ENCODE data around the gene HIGD2A.

The HIGD2A gene

DNA sequence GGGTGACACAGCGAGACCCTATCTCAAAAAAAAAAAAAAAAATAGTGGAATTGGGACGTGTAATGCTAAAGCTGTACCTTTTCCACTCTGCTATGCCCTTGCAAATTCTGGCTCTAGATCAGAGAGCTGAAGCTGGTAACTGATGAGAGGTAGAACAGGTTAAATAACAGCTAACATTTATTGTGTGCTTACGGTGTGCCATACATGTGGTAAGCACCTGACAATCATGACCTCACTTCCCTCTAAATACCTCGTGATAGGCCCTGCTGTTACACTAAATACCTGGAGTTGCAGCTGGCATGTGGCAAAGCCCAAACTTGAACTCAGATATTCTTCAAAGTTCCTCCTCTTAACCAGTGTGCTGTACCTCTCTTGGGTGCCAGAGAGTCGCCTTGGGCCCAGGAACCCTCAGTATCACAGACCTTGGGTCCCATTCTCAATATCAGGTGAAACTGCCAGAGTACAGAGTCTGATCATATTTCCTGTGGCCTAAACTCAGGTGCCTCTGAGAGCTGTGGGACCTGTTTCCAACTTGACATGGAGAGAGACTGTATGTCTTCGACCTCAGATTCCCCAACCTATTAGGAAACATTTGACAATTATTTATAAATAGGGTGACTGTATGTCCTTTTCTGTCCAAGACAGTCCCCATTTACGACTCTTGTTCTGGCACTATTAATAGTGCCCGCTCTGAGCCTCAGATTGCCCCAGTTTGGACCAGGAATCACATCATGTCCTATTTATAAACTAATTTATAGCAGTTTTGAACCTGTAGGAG, 18.4 kb upstream of the HIGD2A start:
- no peak for DNase-seq (ENCODE audit: low read depth, low spot score)

DNA sequence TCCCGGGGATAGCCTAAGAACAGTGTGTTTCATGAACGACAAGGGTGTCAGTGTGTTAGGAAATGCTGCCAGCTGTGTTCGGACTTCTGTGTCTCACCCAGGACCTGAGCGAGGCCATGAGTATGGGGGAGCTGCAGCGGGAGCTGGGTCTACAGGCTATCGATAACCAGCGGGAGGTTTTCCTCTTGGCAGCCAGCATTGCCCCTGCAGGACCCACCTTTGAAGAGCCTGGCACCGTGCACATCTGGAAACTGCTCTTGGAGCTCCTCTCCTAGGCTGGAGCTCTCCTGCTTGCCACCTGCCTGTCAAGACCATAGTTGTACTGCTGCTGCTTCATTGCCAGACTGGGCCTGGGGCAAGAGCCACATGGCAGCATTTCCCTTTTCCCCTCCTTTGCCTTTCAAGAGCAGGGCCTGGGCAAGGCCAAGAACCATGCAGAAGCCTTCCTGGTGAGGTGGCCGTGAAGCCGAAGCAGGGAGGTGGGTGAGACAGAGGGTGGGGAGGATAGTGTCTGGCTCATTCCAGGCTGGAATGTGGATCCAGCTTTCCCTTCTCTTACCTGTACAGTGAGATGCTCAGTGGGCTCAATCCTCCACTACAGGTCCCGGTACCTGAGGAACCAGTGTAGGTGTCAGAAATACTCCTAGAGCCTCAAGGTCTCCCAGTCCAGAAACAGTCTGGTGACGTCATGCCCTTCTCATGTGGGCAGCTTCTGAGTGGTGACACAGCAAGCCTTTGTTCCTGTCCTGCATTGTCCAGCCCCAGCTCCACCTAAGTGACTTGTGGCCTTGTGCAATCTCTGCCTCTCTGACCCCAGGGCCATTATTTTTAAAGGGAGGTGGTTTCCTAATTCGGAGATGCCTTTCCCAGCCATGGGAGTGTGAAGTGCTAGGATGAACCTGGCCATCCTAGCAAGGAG, 16.7 kb upstream of the HIGD2A start:
- DNase-seq (ENCODE audit: low read depth, low spot score) = no peak

DNA sequence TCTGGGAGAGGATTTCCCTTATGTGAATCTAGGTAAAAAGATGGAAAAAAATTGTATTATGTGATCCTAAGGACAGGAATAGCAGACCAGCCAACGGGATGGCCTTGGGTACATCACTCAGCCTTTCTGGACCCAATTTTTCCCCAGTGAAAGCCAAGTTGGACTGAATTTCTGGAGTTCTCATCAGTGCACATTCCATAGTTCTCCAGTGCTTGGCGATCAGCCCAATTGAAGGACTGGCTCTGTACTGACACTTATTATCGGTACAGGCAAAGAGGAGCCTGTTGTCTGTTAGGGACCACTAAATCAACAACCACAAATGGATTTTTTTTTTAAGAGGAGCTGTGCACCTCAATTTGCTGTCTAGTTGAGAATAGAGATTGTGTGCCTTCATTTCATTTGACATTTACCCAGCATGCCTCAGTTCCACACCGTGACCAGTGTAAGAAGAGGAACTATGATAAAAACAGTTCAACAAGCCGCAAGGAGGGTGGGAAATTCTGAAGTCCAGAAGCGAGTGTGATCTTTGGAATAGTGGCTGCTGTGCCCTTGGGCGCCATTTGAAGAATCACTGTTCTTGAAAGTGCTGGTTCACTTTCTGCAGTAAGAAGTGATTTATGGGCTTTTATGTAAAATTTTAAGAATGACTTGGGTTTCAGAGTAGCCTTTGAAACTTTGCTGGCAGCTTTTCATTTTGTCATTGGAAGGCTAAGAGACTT, 15.3 kb upstream of the HIGD2A start:
- no peak for DNase-seq (ENCODE audit: low read depth, low spot score)

DNA sequence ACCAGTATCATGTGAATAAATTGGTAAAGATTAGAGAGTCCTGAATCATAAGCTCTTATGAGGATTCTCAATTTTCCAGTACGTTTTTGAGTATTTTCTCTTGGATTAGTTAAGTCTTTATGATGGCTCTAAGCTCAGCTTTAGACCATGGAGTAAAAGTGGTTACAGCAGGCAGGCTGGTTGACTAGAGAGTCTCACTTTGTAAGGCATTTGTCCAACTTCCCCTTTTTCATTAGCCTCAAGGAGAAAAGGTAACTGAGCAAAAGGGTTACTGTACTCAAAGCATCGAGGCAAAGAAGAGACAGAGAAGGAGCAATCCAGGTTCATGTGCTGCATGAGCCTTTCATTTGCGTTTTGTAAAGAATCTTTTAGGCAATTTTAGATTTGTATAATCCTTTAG, 8.7 kb upstream of the HIGD2A start:
- no peak for DNase-seq (ENCODE audit: low read depth, low spot score)

DNA sequence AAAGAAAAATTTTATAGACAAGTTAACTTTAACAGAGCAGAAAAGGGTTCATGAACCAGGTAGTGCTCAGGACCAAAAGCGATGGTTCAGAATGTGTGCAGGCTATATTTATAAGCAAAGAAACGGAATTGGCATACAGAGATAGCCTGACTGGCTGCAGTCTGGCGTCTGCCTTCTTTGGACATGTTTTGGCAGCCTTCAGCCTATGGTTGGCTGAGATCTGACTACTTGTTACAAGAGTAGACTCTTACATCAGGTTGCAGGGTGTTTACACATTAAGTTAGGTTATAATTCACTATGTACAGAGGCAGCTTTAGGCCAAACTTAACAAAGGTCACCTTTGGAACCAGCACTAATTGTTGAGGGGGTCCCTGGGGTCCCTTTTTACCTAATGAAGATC, 7.1 kb upstream of the HIGD2A start:
- DNase-seq (ENCODE audit: low read depth, low spot score) = no peak

DNA sequence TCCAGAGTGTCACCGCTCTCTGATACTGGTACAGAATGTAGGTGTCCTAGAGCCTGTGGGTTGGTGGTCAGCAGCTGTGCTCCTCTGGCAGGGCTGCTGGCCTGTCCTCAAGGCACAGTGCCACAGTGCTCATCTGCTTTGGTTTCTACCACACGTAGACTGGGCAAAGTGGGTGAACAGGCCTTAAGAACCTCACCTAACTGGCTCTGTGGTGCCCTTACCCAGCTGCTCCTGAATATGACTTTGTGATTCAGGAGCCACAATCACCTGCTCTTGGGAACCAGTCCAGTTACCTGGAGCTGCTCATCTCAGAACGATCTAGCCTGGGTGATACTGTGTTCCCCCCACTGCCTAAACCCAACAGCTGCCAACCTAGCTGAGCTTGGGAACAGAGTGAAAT, 6.6 kb upstream of the HIGD2A start:
- no peak for DNase-seq (ENCODE audit: low read depth, low spot score)

DNA sequence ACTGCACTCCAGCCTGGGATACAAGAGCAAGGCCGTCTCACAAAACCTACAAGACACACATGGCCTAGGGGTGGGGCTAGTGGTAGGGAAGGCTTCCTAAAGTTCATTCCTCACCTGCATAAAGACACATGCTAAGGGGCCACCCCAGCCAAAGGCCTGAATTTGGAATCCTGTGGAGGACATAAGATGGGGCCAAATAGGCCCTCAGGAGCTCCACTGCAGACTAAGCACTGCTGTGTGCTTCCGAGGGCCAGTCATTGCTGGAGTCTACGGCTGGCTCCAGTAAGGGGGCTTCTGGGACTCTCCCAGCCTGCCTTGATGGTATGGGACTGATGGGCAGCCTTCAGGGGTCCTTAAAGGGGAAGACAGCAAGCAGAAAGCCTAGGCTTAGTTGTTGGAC, 5.8 kb upstream of the HIGD2A start:
- no peak for DNase-seq (ENCODE audit: low read depth, low spot score)

DNA sequence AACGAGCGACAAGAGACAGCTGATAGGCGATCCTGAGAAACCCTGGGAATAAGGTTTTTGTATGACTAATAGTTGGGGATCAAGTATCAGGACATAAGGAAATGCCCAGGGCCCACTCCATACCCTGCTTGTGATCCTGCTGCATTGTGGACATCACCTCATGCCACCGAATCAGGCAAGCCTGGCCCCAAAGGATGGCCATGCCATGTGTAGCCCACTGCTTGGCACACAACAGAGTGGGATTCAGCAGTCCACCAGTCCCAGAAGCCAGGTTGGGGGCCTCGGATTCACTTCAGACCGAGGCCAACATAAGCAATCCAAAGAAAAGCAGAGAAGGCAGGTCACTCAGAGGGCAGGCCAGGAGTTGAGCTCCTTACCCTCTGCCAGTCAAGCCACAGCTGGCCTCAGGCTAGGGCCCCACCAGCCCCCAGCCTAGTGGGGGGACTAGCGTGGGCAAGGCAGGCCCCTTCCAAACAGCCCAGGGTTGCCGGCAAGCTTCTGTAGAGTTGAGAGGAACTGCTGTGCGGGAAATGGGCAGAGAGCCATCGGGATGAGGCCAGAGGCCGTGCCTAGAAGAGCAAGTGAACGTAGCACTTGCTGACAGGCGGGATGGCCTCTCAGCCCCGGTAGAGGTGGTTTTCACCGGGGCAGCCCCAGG, 5.2 kb upstream of the HIGD2A start:
- no peak for DNase-seq (ENCODE audit: low read depth, low spot score)

DNA sequence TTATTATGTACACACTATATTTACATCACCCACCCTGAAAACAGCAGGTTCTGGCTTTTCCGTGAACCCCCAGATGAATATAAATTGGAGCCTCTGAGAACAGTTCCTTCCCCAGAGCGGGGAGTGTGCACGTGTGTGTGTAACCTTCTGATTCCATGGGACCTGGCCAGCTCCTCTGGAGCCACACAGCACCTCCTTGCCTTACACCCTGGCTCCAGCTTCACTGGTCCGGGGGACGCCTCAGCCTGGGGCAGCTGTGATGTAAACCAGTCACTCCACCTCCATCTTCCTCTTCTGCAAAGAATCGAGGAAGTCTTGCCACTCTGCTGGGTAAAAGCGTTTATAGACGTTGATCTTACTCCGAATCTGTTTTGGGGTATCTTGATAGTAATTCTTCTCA, 4.6 kb upstream of the HIGD2A start:
- DNase-seq (ENCODE audit: low read depth, low spot score) = no peak

DNA sequence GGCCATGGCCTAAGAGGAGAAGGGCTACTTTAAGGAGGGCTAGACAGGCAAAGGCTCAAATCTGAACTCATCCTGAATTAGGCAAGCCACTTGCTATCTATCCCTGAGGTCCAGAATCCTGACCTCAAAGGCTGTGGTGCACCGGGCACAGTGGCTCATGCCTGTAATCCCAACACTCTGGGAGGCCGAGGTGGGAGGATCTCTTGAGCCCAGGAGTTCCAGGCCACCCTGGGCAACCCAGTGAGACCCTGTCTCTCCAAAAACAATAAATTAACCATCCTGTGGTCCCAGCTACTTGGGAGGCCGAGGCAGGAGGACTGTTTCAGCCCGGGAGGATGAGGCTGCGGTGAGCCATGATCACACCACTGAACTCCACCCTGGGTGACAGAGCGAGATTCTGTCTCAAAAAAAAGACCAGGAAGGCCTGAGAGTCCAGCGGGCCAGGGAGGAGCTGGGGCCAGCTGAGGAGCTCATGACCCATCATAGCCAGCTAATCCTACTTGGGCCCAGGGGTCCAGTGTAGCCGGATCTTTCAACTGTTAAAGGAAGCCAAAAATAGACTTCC, 4.1 kb upstream of the HIGD2A start:
- DNase-seq (ENCODE audit: low read depth, low spot score) = no peak

DNA sequence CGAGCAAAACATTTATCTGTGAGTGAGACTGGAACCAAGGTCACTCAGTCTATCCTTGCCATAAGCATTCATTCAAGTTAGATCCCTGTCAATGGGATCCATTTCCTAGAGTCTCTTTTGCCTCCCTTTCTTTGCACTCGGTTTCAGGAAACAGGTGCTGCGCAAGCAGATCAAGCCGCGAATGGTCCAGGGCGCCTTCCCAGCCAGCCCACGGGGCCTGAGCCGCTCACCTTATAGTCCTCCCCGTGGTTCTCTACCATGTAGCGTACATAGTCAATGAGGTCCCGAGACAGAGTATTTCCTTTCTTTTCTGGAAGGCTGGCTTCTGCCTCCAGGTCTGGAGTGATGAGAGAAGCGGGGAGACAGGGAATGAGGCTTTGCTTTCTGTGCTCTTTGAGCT, 3.6 kb upstream of the HIGD2A start:
- DNase-seq (ENCODE audit: low read depth, low spot score) = no peak

DNA sequence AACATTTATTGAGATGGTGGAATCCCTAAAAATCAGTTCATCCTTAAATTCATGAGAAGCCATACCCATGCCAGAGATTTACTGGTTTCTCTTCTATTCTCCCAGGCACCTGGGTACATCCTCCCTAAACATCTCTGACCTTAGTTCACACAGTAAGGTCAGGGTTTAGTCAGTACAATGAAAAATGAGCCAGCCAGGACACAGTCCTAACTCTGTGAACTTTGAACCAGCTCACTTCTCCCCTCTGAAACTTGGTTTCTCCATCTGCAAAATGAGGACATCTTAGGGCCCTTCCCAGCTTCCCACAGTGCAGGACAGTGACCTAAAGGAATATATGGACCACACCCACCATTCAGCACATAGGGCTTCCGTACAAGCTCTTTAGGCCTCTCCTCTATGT, 2.1 kb upstream of the HIGD2A start:
- no peak for DNase-seq (ENCODE audit: low read depth, low spot score)

DNA sequence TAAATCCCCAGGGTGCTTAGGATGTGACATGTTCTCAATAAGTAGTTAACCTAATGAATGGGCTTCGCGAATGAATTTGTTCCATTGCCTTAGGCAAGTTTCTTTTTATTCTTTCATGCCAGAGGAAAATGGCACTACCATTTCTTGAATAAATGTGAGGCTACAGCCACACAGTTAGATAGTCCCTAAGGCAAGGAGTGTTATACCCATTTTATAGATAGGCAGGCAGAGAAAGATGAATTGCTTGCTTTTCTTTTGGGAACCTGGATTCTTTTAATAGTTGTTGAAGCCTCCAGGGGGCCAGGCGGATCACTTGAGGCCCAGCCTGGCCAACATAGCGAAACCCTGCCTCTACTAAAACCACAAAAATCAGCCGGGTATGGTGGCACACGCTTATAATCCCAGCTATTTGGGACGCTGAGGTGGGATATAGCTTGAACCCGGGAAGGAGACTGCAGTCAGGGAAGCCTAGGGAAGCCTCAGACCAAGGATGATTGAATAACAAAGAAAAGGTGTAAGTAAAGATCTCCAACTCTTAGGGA, 1.1 kb upstream of the HIGD2A start:
- no peak for DNase-seq (ENCODE audit: low read depth, low spot score)

DNA sequence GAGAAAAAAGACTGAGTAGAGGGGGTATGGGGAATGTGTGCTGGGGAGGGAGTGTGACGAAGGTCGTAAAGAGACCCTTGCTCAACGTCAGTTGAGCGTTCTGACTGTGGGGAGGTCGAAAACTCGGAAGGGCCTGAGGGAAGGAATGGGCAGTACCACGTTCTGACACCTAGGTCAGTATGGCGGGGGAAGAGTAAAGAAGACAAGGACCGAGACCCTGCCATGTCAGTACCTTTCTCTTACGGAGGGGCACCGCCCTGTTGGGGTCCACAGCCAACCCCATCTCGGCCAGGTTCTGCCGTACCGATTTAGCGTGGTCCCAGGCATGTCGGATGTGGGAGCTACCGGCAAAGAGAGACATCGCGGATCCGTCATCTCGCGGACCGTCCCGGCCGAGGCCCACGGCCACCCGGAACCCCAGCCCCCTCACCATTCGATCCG, 528 bp upstream of the HIGD2A start:
- no peak for DNase-seq (ENCODE audit: low read depth, low spot score)

DNA sequence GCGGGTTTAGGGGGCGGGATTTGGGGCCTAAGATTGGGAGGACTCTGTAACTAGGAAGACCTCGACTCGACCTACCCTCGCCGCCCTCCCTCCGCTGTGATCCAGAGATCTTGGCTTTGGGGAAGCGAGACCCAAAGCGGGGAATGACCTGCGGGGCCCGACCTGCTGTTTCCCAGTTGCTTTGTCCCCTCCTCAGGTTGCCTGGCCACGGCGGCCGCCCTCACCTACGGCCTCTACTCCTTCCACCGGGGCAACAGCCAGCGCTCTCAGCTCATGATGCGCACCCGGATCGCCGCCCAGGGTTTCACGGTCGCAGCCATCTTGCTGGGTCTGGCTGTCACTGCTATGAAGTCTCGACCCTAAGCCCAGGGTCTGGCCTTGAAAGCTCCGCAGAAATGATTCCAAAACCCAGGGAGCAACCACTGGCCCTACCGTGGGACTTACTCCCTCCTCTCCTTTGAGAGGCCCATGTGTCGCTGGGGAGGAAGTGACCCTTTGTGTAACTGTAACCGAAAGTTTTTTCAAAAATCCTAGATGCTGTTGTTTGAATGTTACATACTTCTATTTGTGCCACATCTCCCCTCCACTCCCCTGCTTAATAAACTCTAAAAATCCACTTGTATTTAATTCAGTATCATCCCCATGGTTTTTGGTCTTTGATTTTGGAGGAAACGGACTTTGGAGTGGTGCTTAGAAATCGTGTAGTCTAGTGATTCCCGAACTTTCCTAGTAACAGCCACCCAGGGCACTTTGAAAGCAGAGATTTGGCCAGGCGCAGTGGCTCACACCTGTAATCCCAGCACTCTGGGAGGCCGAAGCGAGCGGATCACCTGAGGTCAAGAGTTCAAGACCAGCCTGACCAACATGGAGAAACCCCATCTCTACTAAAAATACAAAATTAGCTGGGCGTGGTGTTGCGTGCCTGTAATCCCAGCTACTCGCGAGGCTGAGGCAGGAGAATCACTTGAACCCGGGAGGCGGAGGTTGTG, 878 bp downstream of the HIGD2A start:
- no peak for DNase-seq (ENCODE audit: low read depth, low spot score)

DNA sequence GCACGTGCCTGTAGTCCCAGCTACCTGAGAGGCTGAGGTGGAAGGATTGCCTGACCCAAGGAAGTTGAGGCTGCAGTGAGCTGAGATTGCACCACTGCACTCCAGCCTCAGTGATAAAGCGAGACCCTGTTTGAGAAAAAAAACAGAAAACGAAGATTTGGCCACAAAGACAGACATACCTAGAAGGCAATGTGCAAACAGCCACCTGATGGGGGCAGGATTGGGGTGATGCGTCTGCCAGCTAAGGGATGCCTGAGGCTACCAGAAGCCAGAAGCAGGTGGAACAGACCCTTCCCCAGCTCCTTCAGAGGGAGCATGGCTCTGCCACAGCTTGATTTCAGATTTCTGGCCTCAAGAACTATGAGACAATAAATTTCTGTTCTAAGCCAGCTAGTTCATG, 2.9 kb downstream of the HIGD2A start:
- no peak for DNase-seq (ENCODE audit: low read depth, low spot score)

DNA sequence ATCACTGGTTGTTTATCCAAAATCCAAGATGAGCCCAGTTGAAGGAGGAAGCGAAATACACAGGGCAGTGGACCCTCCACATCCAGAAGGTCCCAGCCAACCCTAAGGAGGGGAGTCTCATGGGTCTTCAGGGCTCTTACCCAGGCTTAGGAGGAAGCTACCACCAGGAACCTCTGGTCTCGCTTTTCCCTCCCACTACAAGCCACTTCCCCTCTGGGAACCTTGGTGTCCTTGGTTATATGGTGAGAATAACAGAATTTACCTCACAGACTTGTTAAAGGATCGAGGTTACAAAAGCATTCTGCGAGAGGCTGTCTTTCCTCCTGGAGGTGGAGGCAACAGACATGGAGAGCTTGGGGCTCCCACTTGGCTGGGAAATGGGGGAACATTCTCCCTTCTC, 3.4 kb downstream of the HIGD2A start:
- DNase-seq (ENCODE audit: low read depth, low spot score) = no peak

DNA sequence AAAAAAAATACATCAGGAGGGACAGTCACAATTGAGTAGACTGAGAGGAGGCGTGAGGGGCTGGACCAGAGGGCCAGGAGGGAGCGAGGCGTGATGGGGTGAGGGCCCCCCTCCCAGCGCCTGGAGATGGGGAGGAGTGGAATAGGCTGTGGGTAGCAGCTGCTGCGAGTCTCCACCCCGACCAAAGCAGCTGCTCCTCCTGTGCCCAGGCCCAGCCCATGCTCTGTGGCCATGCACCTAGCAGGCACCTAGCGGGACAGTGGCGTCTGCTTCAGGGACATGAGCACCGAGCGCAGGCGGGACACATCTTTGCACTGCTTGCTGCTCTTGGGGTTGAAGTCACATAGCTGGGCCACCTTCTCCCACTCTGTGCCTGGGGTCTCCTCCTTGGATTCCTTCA, 4.0 kb downstream of the HIGD2A start:
- no peak for DNase-seq (ENCODE audit: low read depth, low spot score)

DNA sequence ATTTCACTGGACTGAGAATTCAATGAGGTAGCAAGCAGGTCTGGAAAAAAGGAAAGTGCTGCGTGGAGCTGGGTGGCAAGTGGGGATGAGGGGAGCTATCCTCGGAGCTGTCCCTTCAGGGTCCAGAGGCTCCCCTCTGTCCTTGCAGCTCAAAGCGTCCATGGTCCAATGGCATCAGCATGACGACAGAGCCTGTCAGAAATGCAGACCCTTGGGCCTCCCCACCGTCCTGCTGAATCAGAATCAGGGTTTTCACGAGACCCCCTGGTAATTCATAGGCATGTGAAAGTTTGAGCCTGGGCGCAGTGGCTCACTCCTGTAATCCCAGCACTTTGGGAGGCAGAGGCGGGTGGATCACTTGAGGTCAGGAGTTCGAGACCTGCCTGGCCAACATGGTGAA, 5.5 kb downstream of the HIGD2A start:
- DNase-seq (ENCODE audit: low read depth, low spot score) = no peak

Measured in activated naive CD8-positive, alpha-beta T cell treated with anti-CD3 and anti-CD28 coated beads, Interleukin-2, amount 50 U/mL, for 16 hours (primary cell).